GM21576 (cell line): ENCODE results near the gene ARSD.
"Not testable (repeated sequence)": the region's sequence is repeated elsewhere in the genome, so short reads cannot be mapped to it uniquely, and the experiment has no call there.

Experiments used
- ATAC-seq: cut with Tn5 transposase; IDR thresholded peaks from one replicate; pipeline ENCODE4 v1.9.1; 2021; ENCODE audit warnings: mild to moderate bottlenecking, moderate library complexity; ENCODE audit not compliant: unreplicated experiment

Gene ARSD

GRCh38 chrX:2894885-2895292 lies 34.2 kb downstream of the ARSD start:
- ATAC-seq, result no peak

- ATAC-seq, result no peak
Measured at GRCh38 chrX:2892816-2893215, 36.3 kb downstream of the ARSD start.

- not testable (repeated sequence) for ATAC-seq
Measured at GRCh38 chrX:2890536-2891460, 38.3 kb downstream of the ARSD start.

GRCh38 chrX:2889706-2890490 lies 39.2 kb downstream of the ARSD start:
- not testable (repeated sequence) for ATAC-seq

- ATAC-seq, result no peak
Measured at GRCh38 chrX:2889045-2889605, 40.0 kb downstream of the ARSD start.

- no peak for ATAC-seq
Measured at GRCh38 chrX:2888309-2888708, 40.8 kb downstream of the ARSD start.

- no peak for ATAC-seq
Measured at GRCh38 chrX:2883770-2884169, 45.4 kb downstream of the ARSD start.

GRCh38 chrX:2879670-2880069 lies 49.5 kb downstream of the ARSD start:
- no peak for ATAC-seq

GRCh38 chrX:2878563-2878962 lies 50.6 kb downstream of the ARSD start:
- no peak for ATAC-seq

GRCh38 chrX:2875798-2876399 lies 53.2 kb downstream of the ARSD start:
- no peak for ATAC-seq

- ATAC-seq, result no peak
Measured at GRCh38 chrX:2875136-2875481, 54.0 kb downstream of the ARSD start.

- ATAC-seq, result no peak
Measured at GRCh38 chrX:2874222-2875135, 54.7 kb downstream of the ARSD start.

GRCh38 chrX:2872671-2873277 lies 56.4 kb downstream of the ARSD start:
- no peak for ATAC-seq

GRCh38 chrX:2871831-2872230 lies 57.3 kb downstream of the ARSD start:
- no peak for ATAC-seq

GRCh38 chrX:2870650-2871049 lies 58.5 kb downstream of the ARSD start:
- no peak for ATAC-seq

GRCh38 chrX:2867206-2867605 lies 61.9 kb downstream of the ARSD start:
- no peak for ATAC-seq

- ATAC-seq, result no peak
Measured at GRCh38 chrX:2863646-2864045, 65.5 kb downstream of the ARSD start.

- ATAC-seq, result no peak
Measured at GRCh38 chrX:2862404-2862803, 66.7 kb downstream of the ARSD start.

- ATAC-seq, result no peak
Measured at GRCh38 chrX:2859197-2859797, 69.8 kb downstream of the ARSD start.
